GM23338 (cell line): ENCODE data around the gene TSPAN3. TPM values are rescaled to one million over a fixed set of nuclear protein-coding genes. Genes with fewer than 3 reads are reported as not detected.

Experiments
- ATAC-seq: fragments of 200-7000 bp; cut with Tn5 transposase; 3 replicates; pipeline ENCODE4 v1.9.1; 2020
- DNase-seq: peaks from one replicate; pipeline ENCODE4 v3.0.0-alpha.2; 2015; ENCODE audit warnings: low spot score
- H2AFZ ChIP-seq: fragments of 200-600 bp; sonication (generic); 2 replicates; pipeline ENCODE4 v1.8.0; 2016; ENCODE audit warnings: antibody characterized with exemption, mild to moderate bottlenecking, moderate library complexity
- H3F3A ChIP-seq: fragments of 200-600 bp; sonication (generic); replicated peaks from 2 replicates; pipeline ENCODE4 v1.8.0; 2017; ENCODE audit warnings: antibody characterized with exemption, mixed run types, low read depth
- H3K27ac ChIP-seq: fragments of 200-600 bp; sonication (generic); 2 replicates; pipeline ENCODE4 v1.6.1; 2016; ENCODE audit warnings: low read depth
- H3K27me3 ChIP-seq: fragments of 200-600 bp; sonication (generic); 2 replicates; pipeline ENCODE4 v1.8.0; 2016; ENCODE audit warnings: mild to moderate bottlenecking, mixed run types, moderate library complexity; ENCODE audit not compliant: insufficient read depth
- H3K36me3 ChIP-seq: fragments of 200-600 bp; sonication (generic); 2 replicates; pipeline ENCODE4 v1.8.0; 2016; ENCODE audit warnings: mild to moderate bottlenecking; ENCODE audit not compliant: insufficient read depth
- H3K4me1 ChIP-seq: fragments of 200-600 bp; sonication (generic); 2 replicates; pipeline ENCODE4 v1.8.0; 2016; ENCODE audit warnings: mild to moderate bottlenecking, moderate library complexity; ENCODE audit not compliant: insufficient read depth
- H3K4me2 ChIP-seq: fragments of 200-600 bp; sonication (generic); 2 replicates; pipeline ENCODE4 v1.7.1; 2017; ENCODE audit warnings: mixed run types
- H3K4me3 ChIP-seq: fragments of 200-600 bp; sonication (generic); 2 replicates; pipeline ENCODE4 v1.6.1; 2016; ENCODE audit warnings: mixed run types
- H3K79me2 ChIP-seq: fragments of 200-600 bp; sonication (generic); replicated peaks from 2 replicates; pipeline ENCODE4 v1.8.0; 2017; ENCODE audit warnings: mild to moderate bottlenecking; ENCODE audit not compliant: insufficient read depth
- H3K9me2 ChIP-seq: fragments of 200-600 bp; sonication (generic); 2 replicates; pipeline ENCODE4 v1.8.0; 2017; ENCODE audit not compliant: insufficient read depth
- H4K20me1 ChIP-seq: fragments of 200-600 bp; sonication (generic); replicated peaks from 2 replicates; pipeline ENCODE4 v1.8.0; 2017; ENCODE audit warnings: mild to moderate bottlenecking; ENCODE audit not compliant: insufficient read depth
- H3K27ac Mint-ChIP-seq: 2 replicates; pipeline ENCODE4 v1.8.0; 2020; ENCODE audit warnings: inconsistent platforms, mild to moderate bottlenecking, moderate library complexity, mixed read lengths
- H3K27me3 Mint-ChIP-seq: 3 replicates; pipeline ENCODE4 v1.8.0; 2022; ENCODE audit warnings: low read depth, mild to moderate bottlenecking, moderate library complexity, mixed read lengths, inconsistent platforms; ENCODE audit not compliant: insufficient read depth, poor library complexity
- H3K36me3 Mint-ChIP-seq: 3 replicates; pipeline ENCODE4 v1.8.0; 2021; ENCODE audit warnings: low read depth, mild to moderate bottlenecking, inconsistent platforms, moderate library complexity, mixed read lengths
- H3K4me1 Mint-ChIP-seq: 3 replicates; pipeline ENCODE4 v1.8.0; 2020; ENCODE audit warnings: mild to moderate bottlenecking, inconsistent platforms, mixed read lengths
- H3K4me3 Mint-ChIP-seq: 3 replicates; pipeline ENCODE4 v1.8.0; 2021; ENCODE audit warnings: moderate library complexity, mild to moderate bottlenecking, inconsistent platforms, mixed read lengths
- H3K9me3 Mint-ChIP-seq: 3 replicates; pipeline ENCODE4 v1.8.0; 2020; ENCODE audit warnings: moderate library complexity, mild to moderate bottlenecking, inconsistent platforms, mixed read lengths
- CREB1 ChIP-seq: fragments of 250-450 bp; sonication (Bioruptor Pico); IDR thresholded peaks from 2 replicates; pipeline ENCODE4 v1.5.0; 2020; ENCODE audit warnings: low read depth, mild to moderate bottlenecking, moderate library complexity
- EZH2phosphoT487 ChIP-seq: fragments of 200-600 bp; sonication (generic); IDR thresholded peaks from one replicate; pipeline ENCODE4 v1.8.1; 2018; ENCODE audit warnings: antibody characterized with exemption; ENCODE audit not compliant: unreplicated experiment
- NANOG ChIP-seq: IDR thresholded peaks from 2 replicates; pipeline ENCODE4 v1.6.1; 2016; ENCODE audit warnings: antibody characterized with exemption, borderline replicate concordance
- STAT1 ChIP-seq: IDR thresholded peaks from one replicate; pipeline ENCODE4 v1.6.1; 2016; ENCODE audit warnings: antibody characterized with exemption; ENCODE audit not compliant: unreplicated experiment
- ZNF331 ChIP-seq: fragments of 250-450 bp; sonication (Bioruptor Pico); IDR thresholded peaks from 2 replicates; pipeline ENCODE4 v1.5.0; 2020; ENCODE audit warnings: low read depth, mild to moderate bottlenecking, moderate library complexity
- ZNF462 ChIP-seq: fragments of 250-450 bp; sonication (Bioruptor Pico); IDR thresholded peaks from 2 replicates; pipeline ENCODE4 v1.5.0; 2020; ENCODE audit warnings: mild to moderate bottlenecking, moderate library complexity
- polyA plus RNA-seq: library from polyadenylated mRNA; unstranded; fragments of >200 nt; fragmentation: Nextera tagmentation; extraction: Ambion mirVana; gene quantifications from 2 replicates; pipeline ENCODE4 v1.2.1, GENCODE V29; 2016
- total RNA-seq: library from RNA; depleted of rRNA; stranded (reverse); fragments of >200 nt; shearing (Covaris generic); gene quantifications from 2 replicates; pipeline ENCODE4 v1.2.3, GENCODE V29; 2014

The TSPAN3 gene
- total and polyA plus RNA-seq, 2 experiments from 2014 or later: 72.5 to 159 TPM

DNA sequence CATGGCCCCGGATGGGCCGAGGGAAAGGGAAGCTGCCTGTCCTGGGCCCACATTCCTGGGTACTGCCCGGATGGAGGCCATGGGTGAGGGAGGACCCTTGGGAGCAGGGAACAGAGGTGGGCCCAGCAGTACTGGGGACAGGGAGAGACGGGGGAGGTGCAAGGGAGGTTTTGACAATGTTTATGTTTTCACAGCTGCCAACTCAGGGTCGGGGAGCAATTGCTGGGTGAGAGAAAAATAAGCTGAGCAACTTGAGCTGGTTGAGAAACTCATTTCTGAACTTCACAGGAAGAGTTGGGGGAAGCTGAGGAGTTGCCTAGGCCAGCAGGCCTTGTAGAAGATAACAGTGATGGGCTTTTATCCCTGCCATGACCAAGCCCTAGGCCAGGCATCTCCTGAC, 11.1 kb upstream of the TSPAN3 start:
- TF ChIP-seq NANOG (no peak), STAT1 (no peak), EZH2phosphoT487 (no peak), ZNF331 (CRISPR knock-in tag) (no peak), CREB1 (no peak), ZNF462 (no peak)
- Histone ChIP-seq H3K4me2 (no peak overlapping the region), H3K4me1 (no peaks in the 10 kb centered on the region; the same call in 1 of the 2 replicates), H3K36me3 (no peaks in the 10 kb centered on the region), H3K27ac (no peak overlapping the region), H3K4me3 (no peak overlapping the region), H4K20me1 (no peaks in the 10 kb centered on the region), H3F3A (no peaks in the 10 kb centered on the region), H3K27me3 (no peaks in the 10 kb centered on the region), H3K9me2 (peaks cover 5% of the 10 kb centered on the region; the same call in 1 of the 2 replicates), H2AFZ (no peak overlapping the region), H3K79me2 (no peaks in the 10 kb centered on the region)
- Mint-ChIP-seq H3K27me3 (peaks cover 14% of the 10 kb centered on the region), H3K4me1 (peaks cover 5% of the 10 kb centered on the region; the same call in 2 of the 3 replicates), H3K36me3 (no peaks in the 10 kb centered on the region), H3K9me3 (no peaks in the 10 kb centered on the region; the same call in 2 of the 3 replicates), H3K27ac (no peak overlapping the region), H3K4me3 (no peak overlapping the region)
- DNase-seq (no peak), ATAC-seq (no peak)

DNA sequence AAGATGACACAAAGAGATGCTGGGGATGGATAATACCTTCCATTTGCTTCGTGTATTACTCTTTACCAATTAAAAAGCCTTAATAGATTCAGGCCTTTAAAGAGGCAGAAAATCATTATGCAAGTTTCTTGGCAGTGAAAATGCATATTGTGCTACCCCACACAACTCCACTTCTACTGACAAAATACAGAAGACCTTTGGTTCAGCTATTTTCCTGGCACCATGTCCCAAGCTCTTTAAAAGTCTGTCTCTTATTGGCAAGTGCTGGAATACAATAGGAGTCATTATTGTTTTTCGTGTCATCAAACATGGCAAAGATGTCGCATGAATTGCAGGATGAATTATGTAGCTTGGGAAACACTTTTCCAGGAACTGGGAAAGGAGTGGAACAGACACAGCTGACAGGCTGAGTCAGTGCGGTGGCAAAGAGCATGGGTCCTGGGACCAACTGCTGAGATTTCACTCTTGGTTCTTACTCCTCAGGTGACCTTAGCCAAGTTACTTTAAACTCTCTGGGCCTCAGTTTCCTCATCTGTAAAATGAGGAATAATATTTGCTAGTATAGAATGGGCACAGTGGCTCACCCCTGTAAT, 5.5 kb upstream of the TSPAN3 start:
- Histone ChIP-seq H3F3A (no peaks in the 10 kb centered on the region), H4K20me1 (no peaks in the 10 kb centered on the region), H3K27me3 (no peaks in the 10 kb centered on the region), H3K27ac (no peak overlapping the region), H2AFZ (no peak overlapping the region), H3K4me1 (no peaks in the 10 kb centered on the region; the same call in 1 of the 2 replicates), H3K4me2 (no peak overlapping the region), H3K79me2 (no peaks in the 10 kb centered on the region), H3K9me2 (no peaks in the 10 kb centered on the region), H3K4me3 (no peak overlapping the region), H3K36me3 (no peaks in the 10 kb centered on the region)
- Mint-ChIP-seq H3K4me1 (peaks cover 3% of the 10 kb centered on the region; the same call in 2 of the 3 replicates), H3K27me3 (peaks cover 9% of the 10 kb centered on the region), H3K36me3 (no peaks in the 10 kb centered on the region), H3K27ac (no peak overlapping the region), H3K9me3 (no peaks in the 10 kb centered on the region; the same call in 2 of the 3 replicates), H3K4me3 (no peak overlapping the region)
- TF ChIP-seq NANOG (no peak), ZNF331 (CRISPR knock-in tag) (no peak), STAT1 (no peak)
- ATAC-seq: no peak
- DNase-seq: no peak
